Stimulated activated CD8-positive, alpha-beta memory T cell treated with anti-CD3 and anti-CD28 coated beads, Interleukin-7, amount 100 ng/mL, for 48 hours (primary cell): ENCODE data around the gene EVA1C.
A peak's percentile ranks its signal among the peaks of the same experiment; 100 is the strongest.
"Not testable (repeated sequence)": the region's sequence is repeated elsewhere in the genome, so short reads cannot be mapped to it uniquely, and the experiment has no call there.

Experiments
- DNase-seq, 2 donors: peaks; one replicate each; pipeline ENCODE4 v3.0.0-alpha.2; 2020; ENCODE audit warnings: low read depth in 1 of 2; ENCODE audit errors: extremely low read depth in 1 of 2

Gene EVA1C

GRCh38 chr21:32412162-32413014 is at the start of gene EVA1C:
Gene EVA1C, plus strand, starts transcription at chr21:32412706. Its CDS starts 148 bp downstream, at chr21:32412854.
- DNase-seq = peak; percentile 49 to 52

DNA sequence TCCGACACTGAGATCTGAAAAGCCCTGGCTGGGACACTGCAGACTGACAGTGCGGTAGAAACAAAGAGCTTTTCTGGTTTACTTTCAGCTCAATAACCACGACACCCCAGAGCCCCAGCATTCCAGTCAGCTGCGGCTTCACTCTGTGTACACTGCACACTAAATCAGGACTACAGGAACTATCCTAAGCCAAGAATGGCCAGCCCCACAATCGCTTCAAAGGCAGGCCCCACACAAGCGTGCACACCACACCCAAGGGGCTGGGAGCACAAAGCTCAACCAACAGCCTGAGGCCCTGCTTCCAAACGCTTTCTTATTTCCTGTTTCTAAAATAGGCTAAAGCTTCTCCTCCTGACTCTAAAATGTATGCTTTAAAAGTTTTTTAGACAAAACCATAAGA is 48.1 kb upstream of the EVA1C start:
- DNase-seq = no peak

GRCh38 chr21:32364796-32365195 is 47.7 kb upstream of the EVA1C start:
- DNase-seq = no peak

GRCh38 chr21:32366191-32366590 is 46.3 kb upstream of the EVA1C start:
- DNase-seq = no peak

DNA sequence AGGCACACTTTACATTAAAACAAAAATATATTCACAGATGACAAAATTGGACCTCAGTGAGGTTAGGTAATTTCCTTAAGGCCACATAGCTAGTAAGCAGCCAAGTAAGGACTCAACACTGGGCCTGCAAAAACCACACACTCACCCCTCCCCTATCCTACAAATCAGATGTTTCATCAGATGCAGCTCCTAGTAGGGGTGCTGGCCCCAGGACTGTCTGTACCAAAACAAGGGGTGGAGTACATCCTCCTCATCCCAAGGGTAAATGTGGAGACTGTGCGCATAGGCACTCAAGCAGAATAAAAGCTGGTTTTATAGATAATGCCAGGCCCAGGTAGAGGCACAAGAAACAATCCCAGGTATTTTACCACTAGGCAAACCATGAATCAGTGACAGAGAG is 45.3 kb upstream of the EVA1C start:
- no peak for DNase-seq

- no peak for DNase-seq
Observed at GRCh38 chr21:32368386-32368785, 44.1 kb upstream of the EVA1C start.

DNA sequence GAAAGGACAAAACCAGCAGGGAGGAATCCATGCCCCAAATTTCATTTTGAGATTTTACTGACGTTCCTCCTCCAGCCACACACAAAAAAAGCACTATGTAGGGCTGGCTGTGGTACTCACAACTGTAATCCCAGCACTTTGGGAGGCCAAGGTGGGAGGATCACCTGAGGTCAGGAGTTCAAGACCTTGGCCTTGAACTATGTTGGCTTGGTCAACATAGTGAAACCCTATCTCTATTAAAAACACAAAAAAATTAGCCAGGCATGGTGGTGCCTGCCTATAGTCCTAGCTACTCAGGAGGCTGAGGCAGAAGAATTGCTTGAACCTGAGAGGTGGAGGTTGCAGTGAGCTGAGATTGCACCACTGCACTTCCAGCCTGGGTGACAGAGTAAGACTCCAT is 43.5 kb upstream of the EVA1C start:
- not testable (repeated sequence) for DNase-seq

- no peak for DNase-seq
Observed at GRCh38 chr21:32370998-32371766, 41.3 kb upstream of the EVA1C start.

- no peak for DNase-seq
Observed at GRCh38 chr21:32371913-32372314, 40.6 kb upstream of the EVA1C start.

GRCh38 chr21:32372755-32373154 is 39.8 kb upstream of the EVA1C start:
- no peak for DNase-seq

DNA sequence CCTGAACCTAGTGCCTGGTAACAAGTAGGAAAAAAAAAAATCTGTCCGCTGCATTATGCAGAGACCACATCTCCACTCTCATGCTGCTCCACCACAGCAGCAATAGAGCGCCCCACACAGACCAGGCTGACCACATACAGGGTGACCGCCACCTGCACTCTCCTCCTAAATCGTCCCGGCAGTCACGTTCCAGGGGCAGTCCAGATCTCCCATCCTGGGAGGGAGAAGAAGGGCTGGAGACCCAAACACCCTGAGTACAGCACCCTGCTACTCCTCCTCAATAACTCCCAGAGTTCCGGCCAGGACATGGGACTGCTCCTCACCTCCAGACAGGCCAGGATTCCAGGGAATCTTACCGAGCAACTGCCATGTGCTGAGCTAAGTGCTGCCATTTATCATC is 35.0 kb upstream of the EVA1C start:
- DNase-seq = no peak

GRCh38 chr21:32377991-32378390 is 34.5 kb upstream of the EVA1C start:
- DNase-seq = no peak

DNA sequence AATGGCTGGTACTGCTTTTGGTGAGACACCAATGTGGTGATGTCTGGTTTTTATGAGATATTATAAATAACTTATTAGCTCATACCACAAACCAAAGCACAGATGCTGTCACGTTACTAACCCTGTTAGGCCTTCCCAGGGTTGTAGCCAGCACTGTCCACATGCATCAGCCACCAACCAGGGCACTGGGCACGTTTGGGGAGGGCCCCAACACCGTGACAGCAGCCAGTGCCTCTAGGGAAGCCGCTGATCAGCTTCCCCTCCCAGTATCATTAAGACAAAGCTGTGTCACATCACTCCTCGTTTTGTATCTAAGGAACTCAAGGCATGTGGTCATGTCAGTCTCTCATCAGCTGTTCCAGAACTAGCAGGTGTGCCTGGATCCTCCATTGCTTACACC is 33.5 kb upstream of the EVA1C start:
- DNase-seq = no peak

DNA sequence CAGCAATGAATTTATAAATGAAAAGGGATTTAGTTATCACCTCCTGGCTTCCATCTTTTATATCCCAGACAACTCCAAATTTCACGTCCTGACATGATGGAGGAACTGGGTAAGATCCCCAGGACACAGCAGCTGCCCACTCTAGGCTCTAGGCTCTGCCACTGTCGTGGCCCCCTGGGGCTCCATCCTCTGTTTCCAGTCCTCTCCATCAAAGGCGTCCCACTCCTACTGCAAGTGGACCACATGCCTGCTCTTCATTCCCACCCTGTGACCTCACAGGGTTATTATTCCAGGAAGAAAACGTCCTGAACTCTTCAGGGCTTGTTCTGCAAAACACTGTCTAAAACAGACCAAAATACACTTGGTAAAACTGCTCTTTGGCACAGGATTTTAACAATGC is 31.6 kb upstream of the EVA1C start:
- no peak for DNase-seq

DNA sequence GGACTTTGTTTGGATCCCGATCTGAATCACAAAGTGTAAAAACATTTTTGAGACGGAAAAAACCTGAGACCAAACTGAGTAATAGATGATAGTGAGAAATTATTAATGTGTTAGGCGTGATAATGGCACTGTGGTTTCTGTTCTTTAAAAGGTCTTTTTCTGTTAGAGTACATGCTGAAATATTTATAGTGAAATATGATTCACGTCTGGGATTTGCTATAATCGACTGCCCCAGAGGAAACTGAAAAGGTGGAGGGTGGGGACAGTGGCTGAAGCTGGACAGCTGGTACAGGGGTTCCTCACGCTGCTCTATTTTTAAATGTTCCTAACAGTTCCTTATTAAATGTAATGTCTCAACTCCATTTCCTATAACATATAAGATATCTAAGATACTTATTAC is 30.9 kb upstream of the EVA1C start:
- DNase-seq = no peak

DNA sequence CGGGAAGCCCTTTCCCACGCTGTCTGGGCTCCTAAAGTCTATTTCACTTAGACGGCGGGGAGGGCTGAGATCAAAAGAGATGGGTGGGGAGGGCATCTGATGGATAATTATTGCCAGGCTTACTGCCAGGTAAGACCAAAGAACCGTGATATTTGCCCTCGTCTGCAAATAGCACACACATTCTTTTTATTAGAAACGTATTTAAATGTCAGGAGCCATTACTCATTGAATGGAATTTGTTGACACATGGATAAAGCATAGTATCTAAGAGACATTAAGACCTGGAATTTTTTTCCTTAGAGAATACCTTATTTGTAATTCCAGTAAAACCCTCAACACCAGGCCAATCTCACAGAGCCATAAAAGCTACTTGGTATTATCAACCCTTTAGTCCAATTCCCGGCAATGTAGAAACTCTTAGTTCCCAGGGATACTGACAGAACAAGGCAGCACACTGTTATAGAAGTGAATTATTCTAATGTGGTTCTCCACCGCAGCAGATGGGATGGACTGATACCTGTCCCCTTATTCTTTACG is 30.3 kb upstream of the EVA1C start:
- DNase-seq = no peak

- DNase-seq = no peak
Observed at GRCh38 chr21:32383812-32384211, 28.7 kb upstream of the EVA1C start.

DNA sequence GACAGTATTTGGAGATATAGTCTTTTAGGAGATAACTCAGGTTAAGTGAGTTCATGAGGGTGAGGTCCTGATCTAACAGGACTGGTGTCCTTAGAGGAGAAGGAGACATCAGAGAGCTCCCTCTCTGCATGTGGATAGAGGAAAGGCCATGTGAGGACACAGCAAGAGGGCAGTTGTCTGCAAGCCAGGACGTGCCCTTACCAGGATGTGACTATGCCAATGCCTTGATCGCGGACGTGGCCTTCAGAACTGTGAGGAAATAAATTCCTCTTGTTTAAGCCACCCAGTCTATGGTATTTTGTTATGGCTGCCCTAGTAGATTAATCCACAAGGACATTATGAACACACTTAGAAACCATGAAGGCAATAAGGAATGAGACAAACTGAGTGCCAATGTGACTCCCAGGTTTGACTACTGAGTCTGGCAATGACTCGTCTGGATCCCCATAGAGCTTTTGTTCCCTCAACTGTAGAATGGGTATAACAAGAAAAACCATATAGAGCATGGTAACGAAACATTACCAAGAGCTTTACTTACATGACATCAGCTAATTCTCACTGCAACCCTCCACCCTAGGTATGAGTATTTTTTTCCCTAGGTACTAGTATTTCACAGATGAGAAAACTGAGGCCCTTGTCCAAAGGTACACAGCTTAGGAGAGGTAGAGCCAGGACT is 26.2 kb upstream of the EVA1C start:
- DNase-seq = no peak

- no peak for DNase-seq
Observed at GRCh38 chr21:32387151-32387550, 25.4 kb upstream of the EVA1C start.

- no peak for DNase-seq
Observed at GRCh38 chr21:32388306-32388705, 24.2 kb upstream of the EVA1C start.

- DNase-seq = no peak
Observed at GRCh38 chr21:32389337-32390015, 23.0 kb upstream of the EVA1C start.
